Endothelial cell of umbilical vein (primary cell): ENCODE data around the gene GPR61.

Experiments
- EZH2 ChIP-seq: IDR thresholded peaks from 2 replicates; pipeline ENCODE4 v1.6.1; 2012; ENCODE audit warnings: borderline replicate concordance, low read depth, mild to moderate bottlenecking, moderate library complexity, low read length, inconsistent platforms; ENCODE audit not compliant: severe bottlenecking
- FOS ChIP-seq: IDR thresholded peaks from 2 replicates; pipeline ENCODE4 v1.6.1; 2011; ENCODE audit warnings: mild to moderate bottlenecking, low read length, moderate library complexity, borderline replicate concordance; ENCODE audit not compliant: insufficient read depth
- POLR2A ChIP-seq: IDR thresholded peaks from 2 replicates; pipeline ENCODE4 v1.6.1; 2012; ENCODE audit warnings: low read depth, mild to moderate bottlenecking, control low read depth, low read length
- POLR2AphosphoS5 ChIP-seq: IDR thresholded peaks from 2 replicates; pipeline ENCODE4 v1.6.1; 2012; ENCODE audit warnings: low read depth, mild to moderate bottlenecking, control low read depth, low read length, moderate library complexity; ENCODE audit not compliant: insufficient read depth
- TF ChIP-seq, protein P1 (sequence below), 2 donors: IDR thresholded peaks; 1 replicate in 1 of 2; 2 replicates in 1 of 2; pipeline ENCODE4 v1.5.1; 2011; ENCODE audit warnings: low read length in 2 of 2, mild to moderate bottlenecking in 2 of 2, moderate library complexity in 2 of 2, control low read depth in 1 of 2, inconsistent platforms in 1 of 2, low read depth in 1 of 2; ENCODE audit not compliant: insufficient read depth in 1 of 2; ENCODE audit errors: extremely low read depth in 1 of 2
- TF ChIP-seq, protein P2 (sequence below): IDR thresholded peaks from 2 replicates; pipeline ENCODE4 v1.6.1; 2011; ENCODE audit not compliant: insufficient read depth, insufficient read length

DNA sequence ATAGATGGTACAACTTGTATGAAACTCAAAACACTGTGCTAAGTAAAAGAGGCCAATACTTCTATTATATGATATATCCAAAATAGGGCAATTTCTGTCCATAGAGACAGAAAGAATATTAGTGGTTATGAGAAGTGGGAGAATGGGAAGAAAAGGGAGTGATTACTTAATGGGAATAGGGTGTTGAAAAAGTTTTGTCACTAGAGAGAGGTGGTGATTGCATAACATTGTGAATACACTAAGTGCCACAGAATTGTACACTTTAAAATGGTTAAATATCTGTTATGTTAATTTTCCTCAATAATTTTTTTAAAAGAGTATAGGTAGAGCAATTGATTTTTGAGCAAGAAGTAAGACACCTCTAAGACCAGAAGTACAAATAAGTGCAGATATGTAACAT is 50.0 kb downstream of the GPR61 start:
- TF ChIP-seq, protein P1, sequence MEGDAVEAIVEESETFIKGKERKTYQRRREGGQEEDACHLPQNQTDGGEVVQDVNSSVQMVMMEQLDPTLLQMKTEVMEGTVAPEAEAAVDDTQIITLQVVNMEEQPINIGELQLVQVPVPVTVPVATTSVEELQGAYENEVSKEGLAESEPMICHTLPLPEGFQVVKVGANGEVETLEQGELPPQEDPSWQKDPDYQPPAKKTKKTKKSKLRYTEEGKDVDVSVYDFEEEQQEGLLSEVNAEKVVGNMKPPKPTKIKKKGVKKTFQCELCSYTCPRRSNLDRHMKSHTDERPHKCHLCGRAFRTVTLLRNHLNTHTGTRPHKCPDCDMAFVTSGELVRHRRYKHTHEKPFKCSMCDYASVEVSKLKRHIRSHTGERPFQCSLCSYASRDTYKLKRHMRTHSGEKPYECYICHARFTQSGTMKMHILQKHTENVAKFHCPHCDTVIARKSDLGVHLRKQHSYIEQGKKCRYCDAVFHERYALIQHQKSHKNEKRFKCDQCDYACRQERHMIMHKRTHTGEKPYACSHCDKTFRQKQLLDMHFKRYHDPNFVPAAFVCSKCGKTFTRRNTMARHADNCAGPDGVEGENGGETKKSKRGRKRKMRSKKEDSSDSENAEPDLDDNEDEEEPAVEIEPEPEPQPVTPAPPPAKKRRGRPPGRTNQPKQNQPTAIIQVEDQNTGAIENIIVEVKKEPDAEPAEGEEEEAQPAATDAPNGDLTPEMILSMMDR (IDR thresholded peaks at IDR 0.05; ENCODE audit: extremely low read depth in 1 of 2, insufficient read depth in 1 of 2, low read depth in 1 of 2, low read length in 2 of 2), result no peak
- TF ChIP-seq POLR2A (no peak), POLR2AphosphoS5 (no peak), FOS (no peak), EZH2 (no peak)
- TF ChIP-seq, protein P2, sequence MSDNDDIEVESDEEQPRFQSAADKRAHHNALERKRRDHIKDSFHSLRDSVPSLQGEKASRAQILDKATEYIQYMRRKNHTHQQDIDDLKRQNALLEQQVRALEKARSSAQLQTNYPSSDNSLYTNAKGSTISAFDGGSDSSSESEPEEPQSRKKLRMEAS, result no peak
